Testis (tissue), 3 donors: ENCODE results near the gene SIRPB2. TPM values are rescaled to one million over a fixed set of nuclear protein-coding genes. Genes with fewer than 3 reads are reported as not detected.

Experiments
- DNase-seq: peaks from one replicate; pipeline ENCODE4 v3.0.0-alpha.2; 2019
- H3K27ac ChIP-seq, 2 donors: fragments of 200-600 bp; sonication (generic); one replicate each; pipeline ENCODE4 v1.5.1; 2019
- H3K27me3 ChIP-seq: fragments of 200-600 bp; sonication (generic); one replicate; pipeline ENCODE4 v1.5.1; 2019
- H3K36me3 ChIP-seq: fragments of 200-600 bp; sonication (generic); one replicate; pipeline ENCODE4 v1.5.1; 2017; ENCODE audit warnings: low read depth; ENCODE audit errors: missing control alignments
- H3K4me1 ChIP-seq: fragments of 200-600 bp; sonication (generic); one replicate; pipeline ENCODE4 v1.5.1; 2019
- H3K4me3 ChIP-seq, 2 donors: fragments of 200-600 bp; sonication (generic); one replicate each; pipeline ENCODE4 v1.5.1; 2017 to 2019
- H3K9me3 ChIP-seq: fragments of 200-600 bp; sonication (generic); one replicate; pipeline ENCODE4 v1.5.1; 2017
- CTCF ChIP-seq, 3 experiments: fragments of 450-650 bp in 2 of 3; fragments of 200-600 bp in 1 of 3; sonication (generic) in 1 of 3; IDR thresholded peaks; one replicate each; pipeline ENCODE4 v1.5.1; 2016 to 2019; ENCODE audit warnings: antibody characterized with exemption in 3 of 3, mild to moderate bottlenecking in 2 of 3, moderate library complexity in 1 of 3
- POLR2A ChIP-seq: fragments of 450-650 bp; IDR thresholded peaks from one replicate; pipeline ENCODE4 v1.6.1; 2017; ENCODE audit warnings: antibody characterized with exemption, mild to moderate bottlenecking, moderate library complexity
- WGBS, 2 donors: methylation state at CpG; one replicate each; pipeline ENCODE4 v1.1.5; 2018; 5-methylcytosine and 5-hydroxymethylcytosine counted together
- intact Hi-C: fragments of 100-400 bp; cut with DNase I; formaldehyde crosslinking; loops from one replicate; pipeline ENCODE4 v1.15.1; 2023; ENCODE audit warnings: low total_unique reads
- polyA plus RNA-seq: library from polyadenylated mRNA; stranded (reverse); fragments of 350-450 nt; fragmentation: Illumina TruSeq; extraction: RNeasy Lipid Tissue Mini Kit (QIAGEN cat#74804); gene quantifications from one replicate; pipeline ENCODE4 v1.2.3, GENCODE V29; 2014; ENCODE audit warnings: low read depth, low replicate concordance; ENCODE audit not compliant: insufficient read depth
- total RNA-seq, 2 donors: library from RNA; depleted of rRNA; stranded (reverse); fragments of >200 nt; gene quantifications; one replicate each; pipeline ENCODE4 v1.2.3, GENCODE V29; 2016

Gene SIRPB2
- total and polyA plus RNA-seq, 3 donors from 2014 or later, result 0.63 to 3.3 (median 1.5) TPM

DNA sequence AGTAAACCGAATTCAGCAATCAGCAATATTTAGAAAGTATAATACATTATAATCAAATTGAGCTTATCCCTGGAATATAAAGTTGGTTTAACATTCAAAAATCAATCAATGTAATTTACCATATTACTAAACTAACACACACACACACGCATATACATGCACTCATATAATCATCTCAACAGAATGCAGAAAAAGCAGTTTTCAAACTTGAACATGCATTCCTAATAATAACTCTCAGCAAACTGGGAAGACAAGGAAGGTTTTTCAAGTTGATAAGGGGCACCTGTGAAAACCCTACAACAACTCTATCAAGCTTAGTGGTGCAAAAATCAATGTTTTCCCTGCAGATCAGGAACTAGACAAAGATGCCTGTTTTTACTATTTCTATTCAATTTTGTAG, 4.7 kb downstream of the SIRPB2 start:
- H3K9me3 ChIP-seq, result no peaks in the 10 kb centered on the region
- no peaks in the 10 kb centered on the region for H3K27me3 ChIP-seq
- no peak overlapping the region for H3K27ac ChIP-seq
- no peak for DNase-seq
- H3K4me3 ChIP-seq, result no peak overlapping the region
- H3K36me3 ChIP-seq, result no peaks in the 10 kb centered on the region
- WGBS, 2 donors, result 84 to 88% methylated on average over 2 of the region's 2 CpGs
- intact Hi-C loops, result no loop called here
- TF ChIP-seq POLR2A, result no peak
- no peak for TF ChIP-seq CTCF (IDR thresholded peaks at IDR 0.05)
- no peaks in the 10 kb centered on the region for H3K4me1 ChIP-seq

DNA sequence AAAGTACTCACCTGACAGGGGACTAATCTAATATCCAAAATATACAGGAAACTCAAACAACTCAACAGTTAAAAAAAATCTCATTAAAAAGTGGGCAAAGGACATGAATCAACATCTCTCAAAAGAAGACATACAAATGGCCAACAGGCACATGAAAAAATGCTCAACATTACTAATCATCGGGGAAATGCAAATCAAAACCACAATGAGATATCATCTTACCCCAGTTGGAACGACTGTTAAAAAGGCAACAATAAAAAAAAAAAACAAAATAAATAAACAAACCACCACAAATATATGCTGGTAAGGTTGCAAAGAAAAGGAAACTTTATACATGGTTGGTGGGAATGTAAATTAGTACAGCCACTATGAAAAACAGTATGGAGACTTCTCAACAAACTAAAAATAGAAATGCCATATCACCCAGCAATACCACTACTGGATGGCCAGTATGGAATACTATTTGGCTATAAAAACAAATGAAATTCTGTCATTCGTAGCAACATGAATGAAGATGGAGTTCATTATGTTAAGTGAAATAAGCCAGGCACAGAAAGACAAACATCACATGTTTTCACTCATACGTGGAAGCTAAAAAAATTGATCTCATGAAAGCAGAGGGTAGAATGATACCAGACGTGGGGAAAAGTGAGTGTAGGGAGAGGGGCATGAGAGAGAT, 6.6 kb downstream of the SIRPB2 start:
- Histone ChIP-seq H3K4me3 (no peak overlapping the region), H3K4me1 (no peaks in the 10 kb centered on the region), H3K27me3 (no peaks in the 10 kb centered on the region), H3K9me3 (no peaks in the 10 kb centered on the region), H3K36me3 (no peaks in the 10 kb centered on the region), H3K27ac (no peak overlapping the region)
- intact Hi-C loops, result no loop called here
- DNase-seq, result no peak
- TF ChIP-seq POLR2A (no peak), CTCF (IDR thresholded peaks at IDR 0.05) (no peak)
- WGBS, 2 donors, result 64 to 72% methylated on average over 5 of the region's 5 CpGs

- DNase-seq, result no peak
- Histone ChIP-seq H3K4me3 (no peak overlapping the region), H3K4me1 (no peaks in the 10 kb centered on the region), H3K27ac (no peak overlapping the region), H3K9me3 (no peaks in the 10 kb centered on the region), H3K36me3 (no peaks in the 10 kb centered on the region), H3K27me3 (no peaks in the 10 kb centered on the region)
- TF ChIP-seq CTCF (IDR thresholded peaks at IDR 0.05), result no peak
- no peak for TF ChIP-seq POLR2A
- 84 to 85% methylated on average over 9 of the region's 9 CpGs for WGBS, 2 donors
- intact Hi-C loops, result no loop called here
Measured at GRCh38 chr20:1479831-1480595, 11.2 kb downstream of the SIRPB2 start.

DNA sequence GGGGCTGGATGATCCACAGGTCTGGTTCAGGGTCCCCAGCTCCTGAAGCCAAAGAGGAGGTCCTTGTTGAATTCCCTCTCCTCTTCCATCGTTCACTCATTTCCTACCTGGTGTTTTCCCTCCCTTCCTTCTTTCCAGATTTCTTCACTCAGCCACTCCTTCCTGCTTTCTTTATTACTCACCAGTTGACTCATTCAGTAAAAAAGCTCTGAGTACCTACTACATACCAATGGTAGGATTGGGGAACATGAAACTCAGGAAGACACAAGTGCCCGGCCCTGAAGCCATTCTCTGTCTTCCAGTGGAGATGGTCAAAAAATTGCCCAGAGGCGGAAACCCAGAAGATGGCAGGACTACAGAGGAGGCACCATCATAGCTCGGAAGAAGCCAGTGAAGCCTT, 12.7 kb downstream of the SIRPB2 start:
- intact Hi-C loops, result no loop called here
- Histone ChIP-seq H3K27ac (no peak overlapping the region), H3K36me3 (no peaks in the 10 kb centered on the region), H3K27me3 (no peaks in the 10 kb centered on the region), H3K4me3 (no peak overlapping the region), H3K9me3 (no peaks in the 10 kb centered on the region), H3K4me1 (no peaks in the 10 kb centered on the region)
- DNase-seq, result no peak
- WGBS, 2 donors, result 80 to 88% methylated on average over 4 of the region's 4 CpGs
- TF ChIP-seq CTCF (IDR thresholded peaks at IDR 0.05) (no peak), POLR2A (no peak)
